Measurements from ENCODE around the gene ARID3A. TPM values are rescaled to one million over a fixed set of nuclear protein-coding genes. Genes with fewer than 3 reads are reported as not detected.

Gene ARID3A
- total RNA-seq, 3 donors from 2014 or later (not counting 1 experiment from before 2014, with no cell fraction given) = 15.9 to 24.6 (median 24.2) TPM

- WGBS (ENCODE audit: insufficient coverage) = 81% methylated on average over 14 of the region's 14 CpGs
- no peak overlapping the region for H3K27ac Mint-ChIP-seq
- DNase-seq = no peak
Observed at GRCh38 chr19:988081-988480, 62.2 kb downstream of the ARID3A start.

DNA sequence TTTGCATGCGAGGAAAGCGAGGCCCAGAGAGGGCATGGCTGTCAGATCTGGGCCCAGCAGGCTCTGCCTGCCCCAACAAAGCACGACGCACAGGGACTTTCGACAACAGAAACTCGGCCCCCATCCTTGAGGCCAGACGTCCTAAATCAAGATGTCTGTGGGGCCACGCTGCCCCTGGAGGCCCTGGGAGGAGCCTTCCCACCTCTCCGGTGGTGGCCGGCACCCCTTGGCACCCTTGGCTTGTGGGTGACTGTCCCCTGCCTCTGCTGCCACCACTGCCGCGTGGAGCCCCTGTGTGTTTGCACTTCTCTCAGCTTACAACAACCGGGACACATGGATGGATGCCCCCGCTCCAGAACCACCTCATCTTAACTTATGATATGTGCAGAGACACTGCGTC is 62.7 kb downstream of the ARID3A start:
- intact Hi-C loops (cut with micrococcal nuclease) = loop anchor here (10.0 kb wide), 1 partner anchor 214 kb away; no protein-coding TSS in a partner anchor

More at GRCh38 chr19:988081-988480, 62.2 kb downstream of the ARID3A start:
- no peak overlapping the region for H3K4me3 ChIP-seq (ENCODE audit: low read length)
- no peak for TF ChIP-seq CTCF (IDR thresholded peaks at IDR 0.05)
- H3K27ac ChIP-seq (ENCODE audit: low read length) = no peak overlapping the region
- peaks cover 13 to 22% of the 10 kb centered on the region in 2 donors for H3K4me1 Mint-ChIP-seq
- H3K36me3 ChIP-seq (ENCODE audit: control insufficient read depth, insufficient read depth, low read length) = peaks cover 16% of the 10 kb centered on the region
- no peak overlapping the region for H3K4me3 Mint-ChIP-seq
- no peaks in the 10 kb centered on the region for H3K36me3 Mint-ChIP-seq
- H3K4me1 ChIP-seq (ENCODE audit: control insufficient read depth, insufficient read depth, low read length) = peaks cover 35% of the 10 kb centered on the region
- no peaks in the 10 kb centered on the region for H3K9me3 ChIP-seq (ENCODE audit: control insufficient read depth, insufficient read depth, low read length)
- H3K9me3 Mint-ChIP-seq = no peaks in the 10 kb centered on the region
- no peaks in the 10 kb centered on the region for H3K27me3 ChIP-seq (ENCODE audit: control insufficient read depth, insufficient read depth, low read length)
- ATAC-seq = no peak
- intact Hi-C loops (cut with micrococcal nuclease) = loop anchor here (10.0 kb wide), 1 partner anchor 213 kb away; no protein-coding TSS in a partner anchor
- H3K27me3 Mint-ChIP-seq (ENCODE audit: low read depth in 2 of 2) = no peaks in the 10 kb centered on the region

DNA sequence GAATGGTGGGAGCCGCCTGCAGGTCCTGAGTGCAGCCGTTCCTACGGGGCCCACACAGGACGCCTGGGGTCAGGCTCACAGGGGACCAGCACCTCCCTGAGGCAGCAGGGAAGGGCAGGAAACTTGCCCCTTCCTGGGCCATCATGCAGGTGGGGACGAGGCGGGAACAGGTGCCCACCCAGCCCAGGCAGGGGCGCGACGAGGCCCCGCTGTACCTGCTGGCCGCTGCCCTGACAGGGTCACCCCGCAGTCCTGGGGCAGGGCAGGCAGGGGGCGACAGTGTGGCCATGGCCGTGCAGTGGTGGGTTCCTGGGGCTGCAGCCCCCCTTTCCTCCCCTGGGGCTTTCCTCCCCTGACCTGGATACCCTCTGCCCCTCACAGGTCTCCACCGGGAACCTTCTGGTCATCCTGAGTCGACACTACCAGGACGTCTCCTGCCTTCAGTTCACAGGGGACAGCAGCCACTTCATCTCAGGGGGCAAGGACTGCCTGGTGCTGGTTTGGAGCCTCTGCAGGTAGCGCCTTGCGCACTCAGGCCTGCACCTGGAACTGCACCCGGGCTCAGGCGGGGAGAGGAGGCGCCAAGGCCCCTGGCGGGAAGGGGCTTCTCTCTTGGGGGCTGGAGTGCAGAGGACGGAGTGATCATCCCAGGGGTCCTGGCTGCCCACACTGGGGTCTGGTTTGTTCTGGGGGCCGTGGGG is 63.7 kb downstream of the ARID3A start:
- DNase-seq (peak in 1 of 2 donors; percentile 20), ATAC-seq (no peak)
- no peak for TF ChIP-seq CTCF (IDR thresholded peaks at IDR 0.05)
- Mint-ChIP-seq H3K9me3 (no peaks in the 10 kb centered on the region), H3K27ac (peak overlapping the region in 1 of 2 donors; percentile 47), H3K4me3 (no peak overlapping the region), H3K27me3 (ENCODE audit: low read depth in 2 of 2) (no peaks in the 10 kb centered on the region), H3K4me1 (peaks cover 8 to 17% of the 10 kb centered on the region in 2 donors), H3K36me3 (no peaks in the 10 kb centered on the region)
- Histone ChIP-seq H3K27me3 (ENCODE audit: control insufficient read depth, insufficient read depth, low read length) (no peaks in the 10 kb centered on the region), H3K36me3 (ENCODE audit: control insufficient read depth, insufficient read depth, low read length) (peaks cover 16% of the 10 kb centered on the region), H3K4me3 (ENCODE audit: low read length) (no peak overlapping the region), H3K27ac (ENCODE audit: low read length) (no peak overlapping the region), H3K9me3 (ENCODE audit: control insufficient read depth, insufficient read depth, low read length) (no peaks in the 10 kb centered on the region), H3K4me1 (ENCODE audit: control insufficient read depth, insufficient read depth, low read length) (peaks cover 24% of the 10 kb centered on the region)
- 82% methylated on average over 25 of the region's 25 CpGs for WGBS (ENCODE audit: insufficient coverage)
- intact Hi-C loops (cut with micrococcal nuclease) = loop anchor here (10.0 kb wide), 1 partner anchor 215 kb away; no protein-coding TSS in a partner anchor

More for the DNA sequence above, 62.7 kb downstream of the ARID3A start:
- ATAC-seq (no peak), DNase-seq (no peak)
- Histone ChIP-seq H3K27me3 (ENCODE audit: control insufficient read depth, insufficient read depth, low read length) (no peaks in the 10 kb centered on the region), H3K27ac (ENCODE audit: low read length) (no peak overlapping the region), H3K36me3 (ENCODE audit: control insufficient read depth, insufficient read depth, low read length) (peaks cover 16% of the 10 kb centered on the region), H3K4me1 (ENCODE audit: control insufficient read depth, insufficient read depth, low read length) (peaks cover 31% of the 10 kb centered on the region), H3K4me3 (ENCODE audit: low read length) (no peak overlapping the region), H3K9me3 (ENCODE audit: control insufficient read depth, insufficient read depth, low read length) (no peaks in the 10 kb centered on the region)
- no peak for TF ChIP-seq CTCF (IDR thresholded peaks at IDR 0.05)
- no peaks in the 10 kb centered on the region for H3K9me3 Mint-ChIP-seq
- peak overlapping the region in 1 of 2 donors; percentile 47 for H3K27ac Mint-ChIP-seq
- no peaks in the 10 kb centered on the region for H3K36me3 Mint-ChIP-seq
- H3K4me1 Mint-ChIP-seq = peaks cover 13 to 22% of the 10 kb centered on the region in 2 donors
- WGBS (ENCODE audit: insufficient coverage) = 92% methylated on average over 15 of the region's 15 CpGs
- no peaks in the 10 kb centered on the region for H3K27me3 Mint-ChIP-seq (ENCODE audit: low read depth in 2 of 2)
- no peak overlapping the region for H3K4me3 Mint-ChIP-seq
